K562 (cell line): ENCODE measurements around the gene PARD3B. TPM values are rescaled to one million over a fixed set of nuclear protein-coding genes. Genes with fewer than 3 reads are reported as not detected.

Experiments used
- ATAC-seq: fragments of 200-7000 bp; cut with Tn5 transposase; 3 replicates; pipeline ENCODE4 v1.9.1; 2020; ENCODE audit warnings: moderate library complexity
- BruUV-seq: library from RNA; stranded (reverse); fragments of 400-500 nt; replicated peaks from 2 replicates; lab custom pipeline; 2021; lab: Mats Ljungman, UMichigan
- CTCF ChIA-PET: fragments of 300-600 bp; formaldehyde crosslinking; extraction: SDS; loops from one replicate; lab custom pipeline; 2021; ENCODE audit warnings: low intra/inter-chr PET ratio; lab: Yijun Ruan, JAX
- POLR2A ChIA-PET: fragments of 300-600, 350-650 bp; sonication (Branson Sonifier 250); formaldehyde crosslinking; extraction: SDS; loops from one replicate; lab custom pipeline; 2021; ENCODE audit warnings: antibody characterized with exemption, inconsistent platforms; lab: Yijun Ruan, JAX
- DNase-seq, 4 experiments: peaks; one replicate each; pipeline versions ENCODE4 v3.0.0 to v3.0.0-alpha.2; 2011 to 2018; ENCODE audit warnings: low spot score in 3 of 4, mixed read lengths in 3 of 4; ENCODE audit errors: extremely low read depth in 1 of 4
- FAIRE-seq: peaks from 2 replicates; lab custom pipeline; 2011; peaks lifted over from hg19 to GRCh38; lab: Jason Lieb, UNC
- H2AFZ ChIP-seq: 2 replicates; pipeline ENCODE4 v1.6.0; 2011; ENCODE audit warnings: low read depth, low read length, control low read depth, inconsistent platforms
- H3K27ac ChIP-seq: fragments of 200-600 bp; 3 replicates; pipeline ENCODE4 v1.8.0; 2011; ENCODE audit warnings: low read depth, mild to moderate bottlenecking, control low read depth, inconsistent platforms, low read length, moderate library complexity, mixed read lengths; ENCODE audit errors: extremely low read depth
- H3K27me3 ChIP-seq, 2 experiments: fragments of 300-600 bp in 1 of 2; 2 replicates in 1 of 2; 3 replicates in 1 of 2; pipeline versions ENCODE4 v1.6.0 to v1.8.0; 2011; ENCODE audit warnings: inconsistent platforms in 2 of 2, low read length in 2 of 2, mild to moderate bottlenecking in 1 of 2, mixed read lengths in 1 of 2, moderate library complexity in 1 of 2; ENCODE audit not compliant: control insufficient read depth in 2 of 2, insufficient read depth in 2 of 2
- H3K36me3 ChIP-seq: fragments of 300-600 bp; 3 replicates; pipeline ENCODE4 v1.8.0; 2011; ENCODE audit warnings: mild to moderate bottlenecking, low read length, inconsistent platforms; ENCODE audit not compliant: control insufficient read depth, insufficient read depth
- H3K4me1 ChIP-seq, 2 experiments: fragments of 200-600 bp in 1 of 2; replicated peaks in 1 of 2; 2 replicates in 1 of 2; 3 replicates in 1 of 2; pipeline versions ENCODE4 v1.5.1 to v1.8.0; 2011; ENCODE audit warnings: inconsistent platforms in 2 of 2, low read length in 2 of 2, mild to moderate bottlenecking in 1 of 2, mixed read lengths in 1 of 2, moderate library complexity in 1 of 2; ENCODE audit not compliant: control insufficient read depth in 2 of 2, insufficient read depth in 2 of 2
- H3K4me2 ChIP-seq: 2 replicates; pipeline ENCODE4 v1.6.1; 2011; ENCODE audit warnings: low read length, control low read depth, inconsistent platforms, mixed read lengths; ENCODE audit not compliant: insufficient read depth
- H3K4me3 ChIP-seq: fragments of 200-600 bp; sonication (generic), shearing (Covaris generic); 2 replicates; pipeline ENCODE4 v1.5.1; 2016; ENCODE audit warnings: control low read depth, inconsistent platforms
- H3K79me2 ChIP-seq: fragments of 200-600 bp; 3 replicates; pipeline ENCODE4 v1.8.0; 2011; ENCODE audit warnings: low read length, inconsistent platforms; ENCODE audit not compliant: control insufficient read depth, insufficient read depth
- H3K9ac ChIP-seq, 2 experiments: 2 replicates each; pipeline versions ENCODE4 v1.6.0 to v1.6.1; 2011; ENCODE audit warnings: low read depth in 2 of 2, low read length in 2 of 2, control low read depth in 1 of 2, inconsistent platforms in 1 of 2, mild to moderate bottlenecking in 1 of 2, mixed read lengths in 1 of 2; ENCODE audit not compliant: insufficient read depth in 1 of 2
- H3K9me1 ChIP-seq: one replicate; pipeline ENCODE4 v1.6.0; 2011; ENCODE audit warnings: inconsistent platforms, mild to moderate bottlenecking, low read length, moderate library complexity; ENCODE audit not compliant: control insufficient read depth, insufficient read depth
- H3K9me3 ChIP-seq: replicated peaks from 2 replicates; pipeline ENCODE4 v1.5.1; 2011; ENCODE audit warnings: low read depth, low read length, inconsistent platforms; ENCODE audit not compliant: control insufficient read depth, insufficient read depth
- H4K20me1 ChIP-seq: replicated peaks from 2 replicates; pipeline ENCODE4 v1.6.1; 2011; ENCODE audit warnings: low read length, inconsistent platforms, mixed read lengths; ENCODE audit not compliant: control insufficient read depth, insufficient read depth
- GATA2 ChIP-seq: sonication (generic); formaldehyde crosslinking; IDR thresholded peaks from 2 replicates; pipeline ENCODE4 v1.4.0; 2020; ENCODE audit warnings: mild to moderate bottlenecking, missing genetic modification reagents
- NR4A1 ChIP-seq, 2 experiments: fragments of 250-450 bp in 1 of 2; fragments of 450-650 bp in 1 of 2; sonication (Bioruptor Pico) in 1 of 2; IDR thresholded peaks; 2 replicates each; pipeline versions ENCODE4 v1.4.0 to v1.6.1; 2016 to 2020; ENCODE audit warnings: mild to moderate bottlenecking in 2 of 2, missing compliant biosample characterization in 1 of 2, missing genetic modification characterization in 1 of 2, moderate library complexity in 1 of 2
- PML ChIP-seq: IDR thresholded peaks from 2 replicates; pipeline ENCODE4 v1.6.1; 2012; ENCODE audit warnings: low read length, inconsistent platforms
- PURB ChIP-seq: sonication (generic); formaldehyde crosslinking; IDR thresholded peaks from 2 replicates; pipeline ENCODE4 v1.9.0; 2021; ENCODE audit warnings: low read depth, mild to moderate bottlenecking, missing genetic modification reagents
- THAP12 ChIP-seq: fragments of 250-450 bp; sonication (Bioruptor Pico); IDR thresholded peaks from 2 replicates; pipeline ENCODE4 v1.9.0; 2021; ENCODE audit warnings: mild to moderate bottlenecking, inconsistent platforms
- XRCC3 ChIP-seq: fragments of 450-650 bp; IDR thresholded peaks from 2 replicates; pipeline ENCODE4 v1.6.1; 2017; ENCODE audit warnings: mild to moderate bottlenecking, moderate library complexity
- ZNF134 ChIP-seq: fragments of 250-450 bp; sonication (Bioruptor Pico); conservative IDR thresholded peaks from 2 replicates; pipeline ENCODE4 v1.4.0; 2020
- ZNF197 ChIP-seq: fragments of 200-800 bp; sonication (Bioruptor generic); IDR thresholded peaks from 2 replicates; pipeline ENCODE4 v1.6.1; 2016; ENCODE audit warnings: low read depth, missing genetic modification characterization, missing compliant biosample characterization
- ZNF263 ChIP-seq: sonication (generic); formaldehyde crosslinking; IDR thresholded peaks from 2 replicates; pipeline ENCODE4 v1.8.0; 2022; ENCODE audit warnings: mild to moderate bottlenecking, missing genetic modification reagents, borderline replicate concordance
- WGBS: fragments of 100-300 bp; shearing (Covaris generic); methylation state at CpG from one replicate; pipeline ENCODE4 v1.1.6; 2016; ENCODE audit warnings: low coverage, mixed read lengths; ENCODE audit not compliant: insufficient coverage; ENCODE audit errors: missing lambda C conversion rate; 5-methylcytosine and 5-hydroxymethylcytosine counted together
- in situ Hi-C: fragments of 300-500 bp; cut with MboI; formaldehyde crosslinking; loops from 4 replicates; pipeline ENCODE4 v1.15.0; 2018; ENCODE audit warnings: inconsistent platforms, mixed read lengths
- intact Hi-C: fragments of 100-400 bp; cut with micrococcal nuclease; formaldehyde crosslinking; loops from 2 replicates; pipeline ENCODE4 v1.14.2; 2022
- polyA plus RNA-seq, 8 experiments: library from polyadenylated mRNA; depleted of rRNA in 4 of 8; stranded (reverse) in 5 of 8; unstranded in 3 of 8; fragments of >200 nt; fragmentation: Nextera tagmentation in 2 of 8; fragmentation: Illumina TruSeq in 1 of 8; extraction: Ambion mirVana in 2 of 8; extraction: Trizol in 1 of 8; gene quantifications; 2 replicates each; pipeline versions ENCODE4 v1.2.1 to v1.2.3, GENCODE V29; 2011 to 2014; ENCODE audit warnings: inconsistent platforms in 1 of 8, missing spikeins in 1 of 8
- total RNA-seq, 7 experiments: library from RNA; depleted of rRNA in 6 of 7; stranded (reverse); fragments of >200 nt in 6 of 7; fragmentation: Illumina TruSeq in 2 of 7; extraction: Trizol in 2 of 7; gene quantifications; 2 replicates each; pipeline versions ENCODE4 v1.2.1 to v1.2.3, GENCODE V29; 2011 to 2021; ENCODE audit warnings: low replicate concordance in 1 of 7

PARD3B gene
- total and polyA plus RNA-seq, 9 of the 15 experiments (the other 6 are each of a cell fraction or from before 2014, with no cell fraction given), result 0.15 to 3.0 (median 1.1) TPM

GRCh38 chr2:205370726-205371125 is 825.5 kb downstream of the PARD3B start:
- CTCF ChIA-PET, result no interaction called here
- intact Hi-C loops (no loop called here), in situ Hi-C loops (no loop called here)
- Histone ChIP-seq H3K27ac (no peak overlapping the region), H3K36me3 (no peaks in the 10 kb centered on the region), H3K4me2 (no peak overlapping the region), H3K9ac (no peak overlapping the region), H3K9me3 (no peaks in the 10 kb centered on the region), H4K20me1 (no peaks in the 10 kb centered on the region), H3K4me3 (no peak overlapping the region), H2AFZ (no peak overlapping the region), H3K27me3 (no peaks in the 10 kb centered on the region), H3K9me1 (no peaks in the 10 kb centered on the region), H3K79me2 (no peaks in the 10 kb centered on the region), H3K4me1 (no peaks in the 10 kb centered on the region)
- 4% methylated on average over 2 of the region's 2 CpGs for WGBS
- no peak for DNase-seq
- no peak for ATAC-seq
- no TSS peak for BruUV-seq
- no peak for FAIRE-seq
- TF ChIP-seq THAP12 (CRISPR knock-in tag), result no peak
- no peak for TF ChIP-seq XRCC3
- no peak for TF ChIP-seq ZNF134 (CRISPR knock-in tag)
- no peak for TF ChIP-seq PML
- TF ChIP-seq ZNF263 (CRISPR knock-in tag), result no peak
- no peak for TF ChIP-seq PURB
- TF ChIP-seq GATA2 (CRISPR knock-in tag), result no peak
- no peak for TF ChIP-seq NR4A1 (CRISPR knock-in tag; IDR thresholded peaks at IDR 0.05)
- no peak for TF ChIP-seq NR4A1 (tag; IDR thresholded peaks at IDR 0.05)
- no peak for TF ChIP-seq ZNF197 (CRISPR knock-in tag)
- POLR2A ChIA-PET, result no interaction called here
